Nephron progenitor cell (in vitro differentiated cells): ENCODE data around the gene TMPRSS3.

Source experiments
- DNase-seq: peaks from one replicate; pipeline ENCODE4 v3.0.0; 2021
- H3K27ac Mint-ChIP-seq: 2 replicates; pipeline ENCODE4 v1.8.0; 2021; ENCODE audit warnings: mild to moderate bottlenecking, moderate library complexity, mixed read lengths
- H3K27me3 Mint-ChIP-seq: 2 replicates; pipeline ENCODE4 v1.8.0; 2021; ENCODE audit warnings: mild to moderate bottlenecking, low read depth, mixed read lengths; ENCODE audit not compliant: poor library complexity
- H3K36me3 Mint-ChIP-seq: 2 replicates; pipeline ENCODE4 v1.8.0; 2021; ENCODE audit warnings: low read depth, mixed read lengths
- H3K4me1 Mint-ChIP-seq: 2 replicates; pipeline ENCODE4 v1.8.0; 2021; ENCODE audit warnings: mixed read lengths
- H3K4me3 Mint-ChIP-seq: 2 replicates; pipeline ENCODE4 v1.8.0; 2021; ENCODE audit warnings: mild to moderate bottlenecking, moderate library complexity, mixed read lengths
- H3K9me3 Mint-ChIP-seq: 2 replicates; pipeline ENCODE4 v1.8.0; 2021; ENCODE audit warnings: mild to moderate bottlenecking, moderate library complexity, mixed read lengths
- TF ChIP-seq, protein P1 (sequence below): fragments of 200-600 bp; sonication (generic); IDR thresholded peaks from 2 replicates; pipeline ENCODE4 v1.5.0; 2021; ENCODE audit warnings: antibody characterized with exemption

The TMPRSS3 gene

GRCh38 chr21:42393443-42393950, 2.4 kb downstream of the TMPRSS3 start:
- no peak overlapping the region for H3K4me3 Mint-ChIP-seq
- TF ChIP-seq, protein P1, sequence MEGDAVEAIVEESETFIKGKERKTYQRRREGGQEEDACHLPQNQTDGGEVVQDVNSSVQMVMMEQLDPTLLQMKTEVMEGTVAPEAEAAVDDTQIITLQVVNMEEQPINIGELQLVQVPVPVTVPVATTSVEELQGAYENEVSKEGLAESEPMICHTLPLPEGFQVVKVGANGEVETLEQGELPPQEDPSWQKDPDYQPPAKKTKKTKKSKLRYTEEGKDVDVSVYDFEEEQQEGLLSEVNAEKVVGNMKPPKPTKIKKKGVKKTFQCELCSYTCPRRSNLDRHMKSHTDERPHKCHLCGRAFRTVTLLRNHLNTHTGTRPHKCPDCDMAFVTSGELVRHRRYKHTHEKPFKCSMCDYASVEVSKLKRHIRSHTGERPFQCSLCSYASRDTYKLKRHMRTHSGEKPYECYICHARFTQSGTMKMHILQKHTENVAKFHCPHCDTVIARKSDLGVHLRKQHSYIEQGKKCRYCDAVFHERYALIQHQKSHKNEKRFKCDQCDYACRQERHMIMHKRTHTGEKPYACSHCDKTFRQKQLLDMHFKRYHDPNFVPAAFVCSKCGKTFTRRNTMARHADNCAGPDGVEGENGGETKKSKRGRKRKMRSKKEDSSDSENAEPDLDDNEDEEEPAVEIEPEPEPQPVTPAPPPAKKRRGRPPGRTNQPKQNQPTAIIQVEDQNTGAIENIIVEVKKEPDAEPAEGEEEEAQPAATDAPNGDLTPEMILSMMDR: no peak
- H3K9me3 Mint-ChIP-seq: peaks cover 16% of the 10 kb centered on the region
- peaks cover 21% of the 10 kb centered on the region for H3K27me3 Mint-ChIP-seq
- peaks cover 73% of the 10 kb centered on the region for H3K4me1 Mint-ChIP-seq
- no peak overlapping the region for H3K27ac Mint-ChIP-seq
- H3K36me3 Mint-ChIP-seq: no peaks in the 10 kb centered on the region
- DNase-seq: no peak

GRCh38 chr21:42392731-42393442, 3.0 kb downstream of the TMPRSS3 start:
- peaks cover 21% of the 10 kb centered on the region for H3K27me3 Mint-ChIP-seq
- TF ChIP-seq, protein P1: no peak
- H3K36me3 Mint-ChIP-seq: no peaks in the 10 kb centered on the region
- no peak overlapping the region for H3K4me3 Mint-ChIP-seq
- H3K27ac Mint-ChIP-seq: no peak overlapping the region
- peaks cover 18% of the 10 kb centered on the region for H3K9me3 Mint-ChIP-seq
- no peak for DNase-seq
- peaks cover 72% of the 10 kb centered on the region for H3K4me1 Mint-ChIP-seq

DNA sequence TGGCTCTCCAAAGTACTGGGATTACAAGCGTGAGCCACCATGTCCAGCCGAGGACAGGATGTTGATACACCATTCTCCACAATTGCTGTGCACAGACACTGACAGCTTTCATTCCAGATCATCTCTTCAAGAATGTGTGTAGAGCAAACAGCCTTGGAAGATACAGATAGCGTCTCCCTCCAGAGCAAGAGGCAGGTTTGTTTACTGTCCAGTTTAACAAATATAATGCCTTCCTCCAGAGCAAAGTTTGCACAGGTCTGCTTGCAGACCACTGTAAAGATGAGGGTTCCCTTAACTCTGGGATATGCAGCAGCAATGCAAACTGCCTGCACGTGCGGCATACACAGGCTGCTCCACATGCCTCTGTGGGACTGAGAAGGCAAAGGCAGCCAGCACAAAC, 4.6 kb downstream of the TMPRSS3 start:
- TF ChIP-seq, protein P1: no peak
- Mint-ChIP-seq H3K36me3 (no peaks in the 10 kb centered on the region), H3K27ac (no peak overlapping the region), H3K9me3 (peaks cover 32% of the 10 kb centered on the region), H3K4me3 (no peak overlapping the region), H3K4me1 (peaks cover 70% of the 10 kb centered on the region), H3K27me3 (peaks cover 28% of the 10 kb centered on the region)
- DNase-seq: no peak

DNA sequence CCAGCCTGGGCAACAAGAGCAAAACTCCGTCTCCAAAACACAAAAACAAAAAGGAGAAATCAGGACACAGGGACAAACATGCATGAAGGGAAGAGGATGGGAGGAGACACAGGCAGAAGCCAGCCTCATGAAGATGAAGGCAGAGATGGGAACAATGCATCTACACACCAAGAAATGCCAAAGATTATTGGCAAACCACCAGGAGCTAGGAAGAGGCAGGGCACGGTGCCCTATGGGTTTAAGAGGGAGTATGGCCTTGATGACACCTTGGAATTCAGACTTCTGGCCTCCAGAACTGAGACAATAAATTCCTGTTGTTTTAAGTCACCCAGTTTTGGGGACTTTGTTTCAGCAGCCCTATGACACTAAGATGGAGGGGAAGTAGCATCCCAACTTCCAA, 5.2 kb downstream of the TMPRSS3 start:
- Mint-ChIP-seq H3K4me1 (peaks cover 64% of the 10 kb centered on the region), H3K27ac (no peak overlapping the region), H3K36me3 (no peaks in the 10 kb centered on the region), H3K27me3 (peaks cover 28% of the 10 kb centered on the region), H3K4me3 (no peak overlapping the region), H3K9me3 (peaks cover 32% of the 10 kb centered on the region)
- no peak for DNase-seq
- TF ChIP-seq, protein P1: no peak

DNA sequence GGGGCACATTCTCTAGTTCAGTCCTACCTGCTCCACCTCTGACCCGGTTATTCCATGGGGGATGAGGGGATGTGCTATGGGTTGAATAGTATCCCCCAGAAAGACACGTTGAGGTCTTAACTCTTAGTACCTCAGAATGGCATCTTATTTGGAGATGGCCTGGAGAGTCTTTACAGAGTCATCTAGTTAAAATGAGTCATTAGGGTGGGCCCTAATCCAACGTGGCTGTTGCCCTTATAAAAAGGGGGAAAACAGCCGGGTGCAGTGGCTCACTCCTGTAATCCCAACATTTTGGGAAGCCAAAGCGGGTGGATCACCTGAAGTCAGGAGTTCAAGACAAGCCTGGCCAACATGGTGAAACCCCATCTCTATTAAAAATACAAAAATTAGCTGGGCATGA, 5.7 kb downstream of the TMPRSS3 start:
- no peak overlapping the region for H3K4me3 Mint-ChIP-seq
- no peak overlapping the region for H3K27ac Mint-ChIP-seq
- no peaks in the 10 kb centered on the region for H3K36me3 Mint-ChIP-seq
- peaks cover 32% of the 10 kb centered on the region for H3K9me3 Mint-ChIP-seq
- peaks cover 61% of the 10 kb centered on the region for H3K4me1 Mint-ChIP-seq
- no peak for DNase-seq
- TF ChIP-seq, protein P1: no peak
- H3K27me3 Mint-ChIP-seq: peaks cover 29% of the 10 kb centered on the region

- no peak overlapping the region for H3K27ac Mint-ChIP-seq
- no peak for DNase-seq
- H3K27me3 Mint-ChIP-seq: peaks cover 31% of the 10 kb centered on the region
- TF ChIP-seq, protein P1: no peak
- no peak overlapping the region for H3K4me3 Mint-ChIP-seq
- peaks cover 32% of the 10 kb centered on the region for H3K9me3 Mint-ChIP-seq
- H3K36me3 Mint-ChIP-seq: no peaks in the 10 kb centered on the region
- peaks cover 59% of the 10 kb centered on the region for H3K4me1 Mint-ChIP-seq
These were observed 6.4 kb downstream of the TMPRSS3 start for GRCh38 chr21:42389449-42389835.
